ENCODE results near the gene ZNF497. TPM values are rescaled to one million over a fixed set of nuclear protein-coding genes. Genes with fewer than 3 reads are reported as not detected.

Gene ZNF497
- total and polyA plus RNA-seq, 9 of the 15 experiments (the other 6 are each of a cell fraction or from before 2014, with no cell fraction given), result 0.06 to 0.98 (median 0.44) TPM; not detected in 1

DNA sequence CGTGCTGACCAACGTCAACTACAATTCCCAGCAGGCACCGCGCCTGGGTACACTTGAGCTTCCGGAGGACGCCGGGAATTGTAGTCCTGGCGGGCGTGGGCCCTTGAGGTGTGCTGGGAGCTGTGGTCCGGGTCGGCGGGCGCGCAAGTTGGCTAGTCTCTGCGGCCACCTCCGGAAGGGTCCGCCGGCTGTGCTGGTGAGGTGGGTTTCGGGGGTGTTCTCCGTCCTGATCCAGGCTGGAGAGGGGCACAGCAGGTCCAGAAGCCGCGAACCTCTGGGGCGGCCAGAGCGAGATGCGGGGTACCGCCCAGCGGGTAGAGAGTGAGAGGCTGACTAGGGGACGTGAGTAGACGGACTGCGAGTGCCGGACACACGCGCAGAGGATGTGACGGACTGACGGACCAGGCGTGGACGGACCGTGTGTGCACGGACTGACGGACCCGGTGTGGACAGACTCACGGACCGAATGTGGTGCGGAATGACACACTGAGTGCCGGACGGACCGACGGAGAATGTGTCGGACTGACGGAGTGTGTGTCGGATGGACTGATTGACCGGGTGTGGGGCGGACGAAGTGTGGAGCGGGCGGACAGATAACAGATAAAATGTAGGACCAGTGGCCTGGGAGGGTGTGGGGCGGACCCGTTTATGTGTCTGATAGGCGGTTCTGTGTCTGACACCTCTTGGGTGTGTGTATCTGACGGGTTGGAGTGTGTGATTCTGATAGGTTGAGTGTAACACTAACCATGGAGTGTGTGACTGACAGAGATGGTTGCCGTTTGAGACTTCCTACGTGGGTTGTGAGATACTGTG is 35.4 kb downstream of the ZNF497 start, which contains the start of gene ZSCAN22 (continued):
- TF ChIP-seq, protein P1, sequence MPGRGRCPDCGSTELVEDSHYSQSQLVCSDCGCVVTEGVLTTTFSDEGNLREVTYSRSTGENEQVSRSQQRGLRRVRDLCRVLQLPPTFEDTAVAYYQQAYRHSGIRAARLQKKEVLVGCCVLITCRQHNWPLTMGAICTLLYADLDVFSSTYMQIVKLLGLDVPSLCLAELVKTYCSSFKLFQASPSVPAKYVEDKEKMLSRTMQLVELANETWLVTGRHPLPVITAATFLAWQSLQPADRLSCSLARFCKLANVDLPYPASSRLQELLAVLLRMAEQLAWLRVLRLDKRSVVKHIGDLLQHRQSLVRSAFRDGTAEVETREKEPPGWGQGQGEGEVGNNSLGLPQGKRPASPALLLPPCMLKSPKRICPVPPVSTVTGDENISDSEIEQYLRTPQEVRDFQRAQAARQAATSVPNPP (IDR thresholded peaks at IDR 0.05; ENCODE audit: borderline replicate concordance, insufficient read depth, insufficient read length), result no peak
- TF ChIP-seq FOS (IDR thresholded peaks at IDR 0.05; ENCODE audit: extremely low read depth, insufficient read length) (no peak), ATF1 (CRISPR knock-in tag; IDR thresholded peaks at IDR 0.05) (peak; percentile 75), ATF1 (tag; IDR thresholded peaks at IDR 0.05) (peak; percentile 99), PCBP2 (IDR thresholded peaks at IDR 0.05; ENCODE audit: low read depth, low read length, poor library complexity, severe bottlenecking) (no peak), NFIX (CRISPR knock-in tag; IDR thresholded peaks at IDR 0.05; ENCODE audit: low read depth) (no peak), NR4A1 (CRISPR knock-in tag; IDR thresholded peaks at IDR 0.05) (no peak), NR4A1 (tag; IDR thresholded peaks at IDR 0.05) (peak; percentile 82), NFATC3 (IDR thresholded peaks at IDR 0.05) (no peak; the same call in 1 of the 2 replicates), ETV6 (IDR thresholded peaks at IDR 0.05; ENCODE audit: borderline replicate concordance in 1 of 2, low read depth in 2 of 2, low read length in 1 of 2) (no peak; a peak in 1 of 4 replicates), ETV6 (CRISPR knock-in tag; IDR thresholded peaks at IDR 0.05; ENCODE audit: borderline replicate concordance) (no peak), ZNF766 (CRISPR knock-in tag; conservative IDR thresholded peaks at IDR 0.05) (peak; percentile 93), ERF (CRISPR knock-in tag; IDR thresholded peaks at IDR 0.05) (peak; percentile 66; the same call in 1 of the 2 replicates), MED1 (CRISPR knock-in tag; IDR thresholded peaks at IDR 0.05; ENCODE audit: borderline replicate concordance) (no peak), LCOR (CRISPR knock-in tag; IDR thresholded peaks at IDR 0.05) (peak; percentile 84; the same call in 1 of the 2 replicates), KDM5B (IDR thresholded peaks at IDR 0.05; ENCODE audit: insufficient replicate concordance, low read depth, low read length) (peak; percentile 72), ELF1 (tag; IDR thresholded peaks at IDR 0.05) (peak; percentile 84), XRCC4 (IDR thresholded peaks at IDR 0.05; ENCODE audit: extremely low read depth, insufficient read depth, insufficient read length) (no peak)
- TF ChIP-seq, protein P2, sequence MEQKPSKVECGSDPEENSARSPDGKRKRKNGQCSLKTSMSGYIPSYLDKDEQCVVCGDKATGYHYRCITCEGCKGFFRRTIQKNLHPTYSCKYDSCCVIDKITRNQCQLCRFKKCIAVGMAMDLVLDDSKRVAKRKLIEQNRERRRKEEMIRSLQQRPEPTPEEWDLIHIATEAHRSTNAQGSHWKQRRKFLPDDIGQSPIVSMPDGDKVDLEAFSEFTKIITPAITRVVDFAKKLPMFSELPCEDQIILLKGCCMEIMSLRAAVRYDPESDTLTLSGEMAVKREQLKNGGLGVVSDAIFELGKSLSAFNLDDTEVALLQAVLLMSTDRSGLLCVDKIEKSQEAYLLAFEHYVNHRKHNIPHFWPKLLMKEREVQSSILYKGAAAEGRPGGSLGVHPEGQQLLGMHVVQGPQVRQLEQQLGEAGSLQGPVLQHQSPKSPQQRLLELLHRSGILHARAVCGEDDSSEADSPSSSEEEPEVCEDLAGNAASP (IDR thresholded peaks at IDR 0.05), result no peak
- TF ChIP-seq, protein P3, sequence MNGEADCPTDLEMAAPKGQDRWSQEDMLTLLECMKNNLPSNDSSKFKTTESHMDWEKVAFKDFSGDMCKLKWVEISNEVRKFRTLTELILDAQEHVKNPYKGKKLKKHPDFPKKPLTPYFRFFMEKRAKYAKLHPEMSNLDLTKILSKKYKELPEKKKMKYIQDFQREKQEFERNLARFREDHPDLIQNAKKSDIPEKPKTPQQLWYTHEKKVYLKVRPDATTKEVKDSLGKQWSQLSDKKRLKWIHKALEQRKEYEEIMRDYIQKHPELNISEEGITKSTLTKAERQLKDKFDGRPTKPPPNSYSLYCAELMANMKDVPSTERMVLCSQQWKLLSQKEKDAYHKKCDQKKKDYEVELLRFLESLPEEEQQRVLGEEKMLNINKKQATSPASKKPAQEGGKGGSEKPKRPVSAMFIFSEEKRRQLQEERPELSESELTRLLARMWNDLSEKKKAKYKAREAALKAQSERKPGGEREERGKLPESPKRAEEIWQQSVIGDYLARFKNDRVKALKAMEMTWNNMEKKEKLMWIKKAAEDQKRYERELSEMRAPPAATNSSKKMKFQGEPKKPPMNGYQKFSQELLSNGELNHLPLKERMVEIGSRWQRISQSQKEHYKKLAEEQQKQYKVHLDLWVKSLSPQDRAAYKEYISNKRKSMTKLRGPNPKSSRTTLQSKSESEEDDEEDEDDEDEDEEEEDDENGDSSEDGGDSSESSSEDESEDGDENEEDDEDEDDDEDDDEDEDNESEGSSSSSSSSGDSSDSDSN (IDR thresholded peaks at IDR 0.05; ENCODE audit: borderline replicate concordance in 1 of 2, low read depth in 2 of 2, low read length in 2 of 2), result peak; percentile 96 to 97

Data from K562 (cell line).